Stimulated activated CD8-positive, alpha-beta memory T cell treated with anti-CD3 and anti-CD28 coated beads, Interleukin-15, amount 100 ng/mL, for 24 hours (primary cell): ENCODE results near the gene FAM193A.
A peak's percentile ranks its signal among the peaks of the same experiment; 100 is the strongest.
"Not testable (repeated sequence)": the region's sequence is repeated elsewhere in the genome, so short reads cannot be mapped to it uniquely, and the experiment has no call there.

ENCODE experiments used
- DNase-seq: peaks from one replicate; pipeline ENCODE4 v3.0.0-alpha.2; 2020; ENCODE audit warnings: low read depth

The FAM193A gene

DNA sequence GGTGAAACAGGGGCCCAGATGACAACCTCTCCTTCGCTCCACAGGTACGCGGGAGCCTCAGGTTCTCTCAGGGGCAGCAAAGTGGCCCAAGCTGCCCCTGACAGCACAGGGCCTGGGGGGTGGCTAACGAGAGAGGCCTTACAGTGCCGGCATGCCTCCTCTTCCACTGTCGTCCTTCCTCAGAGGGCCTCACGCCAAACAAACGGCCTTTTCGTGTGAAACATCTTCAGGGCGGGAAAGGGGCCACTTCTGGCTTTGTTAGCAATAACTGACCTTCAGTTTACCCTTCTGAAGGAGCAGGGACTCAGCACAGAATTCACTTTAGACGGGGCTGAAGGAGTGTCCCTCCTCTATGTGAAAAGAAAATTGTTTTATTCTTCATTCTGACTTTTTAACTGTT lies 21.5 kb upstream of the FAM193A start:
- DNase-seq = not testable (repeated sequence)

DNA sequence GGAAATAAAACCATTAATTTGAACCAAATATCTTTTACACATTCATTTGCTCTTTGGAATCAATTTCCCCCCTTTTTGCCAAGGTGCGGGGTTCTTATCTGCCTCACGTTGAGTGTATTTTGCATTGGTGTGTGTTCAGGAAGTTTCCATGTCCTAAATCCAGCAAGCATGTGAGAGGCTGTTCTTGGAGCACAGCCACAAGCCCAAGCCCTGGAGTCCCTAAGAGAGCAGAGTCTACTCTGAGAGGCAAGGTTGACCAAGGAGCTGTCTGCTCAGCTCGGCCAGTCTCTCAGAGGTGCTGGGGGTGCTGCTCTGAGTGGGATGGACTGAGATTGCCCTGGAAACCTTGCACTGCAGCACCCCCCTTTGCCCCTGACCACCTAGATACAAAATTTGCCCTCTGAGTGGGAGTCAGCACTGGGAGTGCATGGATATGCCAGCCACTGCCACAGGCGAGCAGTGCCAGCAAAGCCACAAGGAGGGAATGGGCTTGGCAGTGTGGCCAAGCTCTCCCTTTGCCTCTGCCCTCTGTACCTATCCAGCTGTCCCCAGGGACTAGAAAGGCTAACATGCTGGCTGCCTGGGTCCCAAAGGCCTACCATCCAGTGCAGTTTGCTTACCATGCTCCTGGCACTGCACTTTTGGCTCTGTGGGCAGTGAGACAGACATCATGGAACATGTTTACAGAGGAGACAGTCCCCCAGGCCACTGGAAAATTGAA lies 20.5 kb upstream of the FAM193A start:
- no peak for DNase-seq

DNA sequence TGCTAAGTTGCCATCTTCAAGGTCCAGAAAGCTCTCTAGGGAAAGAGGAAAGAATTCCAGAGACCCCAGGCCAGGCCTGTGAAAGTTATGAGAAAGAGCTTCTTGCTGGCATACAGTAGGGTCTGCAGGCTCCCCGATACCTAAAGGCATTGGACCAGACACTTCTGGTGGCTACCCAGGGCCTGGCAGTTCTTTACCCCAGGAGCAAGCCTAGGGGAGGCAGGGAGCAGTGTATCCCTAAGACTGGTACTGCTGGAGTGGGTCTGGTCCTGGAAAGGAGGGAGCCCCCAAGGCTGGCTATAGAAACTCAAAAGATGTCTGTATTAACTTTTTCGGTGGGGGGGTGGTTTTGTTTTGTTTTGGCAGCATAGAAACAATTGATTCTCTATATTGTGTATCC lies 19.8 kb upstream of the FAM193A start:
- DNase-seq = no peak

DNA sequence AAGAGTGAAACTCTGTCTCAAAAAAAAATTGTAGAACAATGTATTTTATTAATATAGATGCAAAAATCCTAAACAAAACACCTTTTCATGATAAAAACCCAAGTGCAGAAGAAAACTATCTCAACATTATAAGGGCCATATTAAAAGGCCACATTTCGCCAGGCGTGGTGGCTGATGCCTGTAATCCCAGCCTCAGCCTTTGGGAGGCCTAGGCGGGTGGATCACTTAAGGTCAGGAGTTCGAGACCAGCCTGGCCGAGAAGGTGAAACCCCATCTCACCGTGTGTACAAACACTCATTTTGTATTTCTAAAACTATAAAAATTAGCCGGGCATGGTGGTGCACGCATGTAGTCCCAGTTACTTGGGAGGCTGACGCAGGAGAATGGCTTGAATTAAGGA lies 9.9 kb upstream of the FAM193A start:
- no peak for DNase-seq

DNA sequence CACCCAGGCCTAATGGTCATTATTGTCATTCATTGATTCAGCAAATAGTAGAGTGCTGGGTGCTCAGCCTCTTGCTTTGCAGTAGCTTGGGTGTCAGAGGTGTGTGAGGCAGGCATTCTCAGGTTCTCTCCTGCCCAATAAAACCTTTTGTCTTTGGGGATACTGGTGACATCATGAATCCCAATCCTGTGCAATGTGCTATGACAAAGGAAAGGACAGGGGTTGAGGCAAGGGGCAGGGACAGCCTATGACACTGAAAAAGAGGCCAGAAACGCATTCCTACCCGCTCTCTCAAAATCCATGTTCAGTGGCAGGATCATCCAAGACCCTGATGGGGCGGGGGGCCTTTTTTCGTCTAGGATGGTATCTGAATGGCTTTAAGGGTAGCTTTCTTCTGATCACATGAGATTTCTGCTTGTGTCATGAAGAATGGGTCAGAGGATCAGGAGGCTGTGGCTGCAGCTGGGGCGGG lies 1.5 kb upstream of the FAM193A start:
- no peak for DNase-seq

- DNase-seq = peak; percentile 17
These were observed 863 bp upstream of the FAM193A start for GRCh38 chr4:2535376-2536192.

DNA sequence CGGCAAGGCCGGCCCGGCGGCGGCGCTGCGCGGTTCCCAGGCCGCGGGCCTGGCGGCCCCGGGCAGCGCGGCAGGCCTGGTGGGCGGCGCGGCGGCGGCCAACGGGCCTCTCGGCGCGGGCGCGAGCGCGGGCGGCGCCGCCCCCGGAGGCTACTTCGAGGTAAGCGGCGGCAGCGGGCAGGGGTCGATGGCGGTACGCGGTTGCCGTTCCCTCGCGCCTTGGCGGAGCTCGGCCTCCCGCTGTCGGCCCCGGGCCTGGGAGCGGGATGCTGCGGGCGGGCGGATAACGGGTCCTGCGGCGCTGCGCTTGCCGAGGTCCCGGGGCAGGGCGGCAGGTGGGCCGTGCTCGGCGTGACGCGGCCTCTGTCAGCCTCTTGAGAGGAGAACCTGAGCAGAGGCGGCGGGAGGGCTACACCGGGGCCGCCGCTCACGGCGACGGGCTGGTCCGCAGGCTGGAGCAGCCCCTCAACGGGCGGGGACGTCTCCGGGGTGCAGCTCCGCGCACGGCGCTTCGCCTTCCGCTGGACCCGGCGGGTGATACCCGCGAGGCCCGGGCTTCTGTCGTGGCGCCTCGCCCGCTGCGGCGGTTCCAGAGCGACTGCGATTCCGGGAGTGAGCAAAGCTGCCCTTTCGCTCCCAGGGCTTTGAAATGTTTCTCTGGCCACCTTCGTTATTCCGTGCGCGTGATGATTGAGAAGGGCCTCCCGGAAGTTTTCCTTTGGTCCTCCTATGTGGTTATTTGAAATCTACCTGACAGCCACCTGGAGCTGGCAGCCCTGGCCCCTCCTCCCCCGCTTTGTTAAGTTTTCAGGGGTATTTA lies 774 bp downstream of the FAM193A start:
- peak; percentile 21 for DNase-seq

DNA sequence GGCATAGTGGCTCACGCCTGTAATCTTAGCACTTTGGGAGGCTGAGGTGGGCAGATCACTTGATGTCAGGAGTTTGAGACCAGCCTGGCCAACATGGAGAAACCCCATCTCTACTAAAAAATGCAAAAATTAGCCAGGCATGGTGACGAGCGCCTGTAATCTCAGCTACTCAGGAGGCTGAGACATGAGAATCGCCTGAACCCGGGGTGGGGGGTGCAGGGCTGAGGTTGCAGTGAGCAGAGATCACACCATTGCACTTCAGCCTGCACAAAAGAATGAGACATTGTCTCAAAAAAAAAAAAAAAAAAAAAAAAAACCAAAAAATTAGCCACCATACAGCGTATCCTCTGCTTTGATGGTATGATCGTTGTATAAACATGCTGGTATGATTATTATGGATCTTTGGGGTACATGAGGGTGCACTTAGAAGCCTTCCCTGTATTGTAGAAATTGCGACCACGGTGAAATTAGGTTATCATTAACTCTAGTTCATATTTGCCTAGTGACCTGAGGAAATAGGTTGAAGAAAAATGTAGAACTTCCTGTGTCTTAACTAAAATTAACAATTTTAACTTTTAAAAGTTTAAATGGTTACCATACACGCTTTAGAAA lies 7.2 kb downstream of the FAM193A start:
- not testable (repeated sequence) for DNase-seq

DNA sequence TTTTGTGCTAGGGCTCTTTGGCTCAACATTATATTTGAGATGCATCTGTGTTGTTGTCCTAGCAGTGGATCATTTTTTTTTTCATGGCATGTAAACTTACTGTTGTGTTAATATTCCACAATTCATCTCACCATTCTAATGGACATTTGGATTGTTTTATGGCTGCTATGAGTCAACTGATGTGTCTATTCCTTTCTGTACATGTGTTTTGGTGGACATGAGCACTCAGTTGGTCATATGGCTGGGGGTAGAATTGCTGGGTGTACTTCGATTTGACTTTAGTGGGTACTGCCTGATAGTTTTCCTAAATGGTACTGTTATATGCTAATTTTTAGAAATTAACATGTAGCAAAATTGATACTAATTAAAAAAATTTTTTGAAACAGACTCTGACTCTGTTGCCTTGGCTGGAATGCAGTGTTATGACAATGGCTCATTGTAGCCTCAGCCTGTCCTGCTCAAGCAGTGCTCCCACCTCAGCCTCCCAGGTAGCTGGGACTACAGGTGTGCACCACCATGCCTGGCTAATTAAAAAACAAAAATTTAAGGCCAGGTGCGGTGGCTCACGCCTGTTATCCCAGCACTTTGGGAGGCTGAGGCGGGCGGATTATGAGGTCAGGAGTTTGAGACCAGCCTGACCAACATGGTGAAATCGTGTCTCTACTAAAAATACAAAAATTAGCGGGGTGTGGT lies 9.0 kb downstream of the FAM193A start:
- DNase-seq = no peak

DNA sequence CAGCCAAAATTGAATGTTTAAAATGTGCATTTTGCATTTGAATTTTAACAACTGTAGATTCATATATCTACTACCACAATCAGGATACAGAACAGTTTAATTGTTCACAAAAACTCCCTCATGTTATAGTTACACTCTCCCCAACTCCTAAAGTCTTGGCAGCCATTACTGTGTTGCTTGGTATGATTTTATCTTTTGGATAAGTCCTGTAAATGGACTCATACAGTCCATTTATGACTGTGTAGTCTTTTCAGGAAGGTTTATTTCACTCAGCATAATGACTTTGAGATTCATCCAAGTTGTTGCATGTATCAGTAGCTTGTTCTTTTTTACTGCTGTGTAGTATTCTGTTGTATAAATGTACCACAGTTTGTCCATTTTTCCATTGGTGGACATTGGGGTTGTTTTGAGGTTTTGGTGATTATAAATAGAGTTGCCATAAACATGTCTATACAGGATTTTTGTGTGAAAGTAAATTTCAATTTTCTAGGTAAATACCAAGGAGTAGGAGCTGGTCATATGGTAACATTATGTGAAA lies 9.9 kb downstream of the FAM193A start:
- DNase-seq = no peak

DNA sequence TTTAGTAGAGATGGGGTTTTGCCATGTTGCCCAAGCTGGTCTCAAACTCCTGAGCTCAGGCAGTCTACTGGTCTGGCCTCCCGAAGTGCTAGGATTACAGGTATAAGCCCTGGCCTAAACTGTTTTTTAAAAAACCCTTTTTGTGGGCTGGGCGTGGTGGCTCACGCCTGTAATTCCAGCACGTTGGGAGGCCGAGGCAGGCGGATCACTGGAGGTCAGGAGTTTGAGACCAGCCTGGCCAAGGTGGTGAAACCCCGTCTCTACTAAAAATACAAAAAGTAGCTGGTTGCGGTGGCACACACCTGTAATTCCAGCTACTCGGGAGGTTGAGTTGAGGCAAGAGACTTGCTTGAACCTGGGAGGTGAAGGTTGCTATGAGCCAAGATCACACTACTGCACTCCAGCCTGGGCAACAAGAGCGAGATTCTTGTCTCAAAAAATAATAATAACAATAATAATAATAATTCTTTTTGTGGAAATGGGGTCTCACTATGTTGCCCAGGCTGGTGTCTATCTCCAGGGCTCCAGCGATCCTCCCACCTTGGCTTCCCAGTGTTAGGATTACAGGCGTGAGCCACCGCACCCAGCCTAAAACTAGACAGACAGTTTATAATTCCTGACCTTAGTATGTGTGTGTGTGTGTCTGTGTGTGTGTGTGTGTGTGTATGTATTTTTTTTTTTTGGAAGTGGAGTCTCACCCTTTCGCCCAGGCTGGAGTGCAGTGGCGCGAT lies 10.7 kb downstream of the FAM193A start:
- not testable (repeated sequence) for DNase-seq

DNA sequence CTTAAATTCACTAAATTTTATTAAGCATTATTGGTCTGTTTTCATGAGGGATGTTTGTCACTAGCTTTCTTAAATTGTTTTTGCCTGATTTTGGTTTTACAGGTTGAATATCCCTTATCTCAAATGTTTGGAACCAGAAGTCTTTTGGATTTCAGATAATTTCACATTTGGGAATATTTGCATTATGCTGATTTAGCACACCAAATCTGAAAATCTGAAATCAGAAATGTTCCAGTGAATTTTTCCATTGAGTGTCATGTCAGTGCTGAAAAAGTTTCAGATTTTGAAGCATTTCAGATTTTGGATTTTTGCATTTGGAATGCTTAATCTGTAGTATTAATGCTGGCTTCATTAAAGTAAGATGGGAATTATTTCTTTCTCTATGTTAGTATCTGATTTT lies 14.7 kb downstream of the FAM193A start:
- no peak for DNase-seq

DNA sequence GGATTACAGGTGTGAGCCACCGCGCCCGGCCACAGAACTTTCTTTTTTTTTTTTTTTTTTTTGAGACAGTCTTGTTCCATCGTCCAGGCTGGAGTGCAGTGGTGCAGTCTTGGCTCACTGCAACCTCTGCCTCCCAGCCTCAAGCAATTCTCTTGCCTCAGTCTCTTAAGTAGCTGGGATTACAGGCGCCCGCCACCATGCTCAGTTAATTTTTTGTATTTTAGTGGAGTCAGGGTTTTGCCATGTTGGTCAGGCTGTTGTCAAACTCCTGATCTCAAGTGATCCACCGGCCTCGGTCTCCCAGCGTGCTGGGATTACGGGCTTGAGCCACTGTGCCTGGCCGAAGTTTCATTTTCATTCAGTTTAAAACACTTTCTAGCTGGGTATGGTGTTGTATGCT lies 16.4 kb downstream of the FAM193A start:
- no peak for DNase-seq

GRCh38 chr4:2558301-2558700 lies 21.9 kb downstream of the FAM193A start:
- DNase-seq = no peak

- no peak for DNase-seq
These were observed 23.7 kb downstream of the FAM193A start for GRCh38 chr4:2560167-2560566.

GRCh38 chr4:2565533-2565932 lies 29.1 kb downstream of the FAM193A start:
- no peak for DNase-seq

GRCh38 chr4:2570036-2570435 lies 33.6 kb downstream of the FAM193A start:
- no peak for DNase-seq

GRCh38 chr4:2570551-2571222 lies 34.2 kb downstream of the FAM193A start:
- no peak for DNase-seq

DNA sequence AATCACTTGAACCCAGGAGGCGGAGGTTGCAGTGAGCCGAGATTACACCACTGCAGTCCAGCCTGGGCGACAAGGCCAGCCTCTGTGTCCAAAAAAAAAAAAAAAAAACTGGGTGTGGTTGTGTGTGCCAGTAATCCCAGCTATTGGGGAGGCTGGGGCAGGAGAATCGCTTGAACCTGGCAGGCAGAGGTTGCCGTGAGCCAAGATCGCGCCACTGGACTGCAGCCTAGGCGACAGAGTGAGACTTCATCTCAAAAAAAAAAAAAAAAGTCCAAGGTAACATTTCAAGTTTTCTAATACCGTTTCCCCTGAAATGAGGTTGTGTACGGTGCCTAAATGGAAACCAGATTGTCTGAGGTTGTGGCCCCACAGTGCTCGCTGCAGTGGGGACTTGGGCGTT lies 35.6 kb downstream of the FAM193A start:
- DNase-seq = no peak

- no peak for DNase-seq
These were observed 36.4 kb downstream of the FAM193A start for GRCh38 chr4:2572866-2573265.
